NCI-H1417 (cell line): ENCODE measurements around the gene PPP2R1B.
"Not testable (repeated sequence)": the region's sequence is repeated elsewhere in the genome, so short reads cannot be mapped to it uniquely, and the experiment has no call there.

ENCODE experiments used
- DNase-seq, 3 experiments: peaks; one replicate each; lab custom pipeline; 2025; lab: John Stamatoyannopoulos, UW

Gene PPP2R1B

DNA sequence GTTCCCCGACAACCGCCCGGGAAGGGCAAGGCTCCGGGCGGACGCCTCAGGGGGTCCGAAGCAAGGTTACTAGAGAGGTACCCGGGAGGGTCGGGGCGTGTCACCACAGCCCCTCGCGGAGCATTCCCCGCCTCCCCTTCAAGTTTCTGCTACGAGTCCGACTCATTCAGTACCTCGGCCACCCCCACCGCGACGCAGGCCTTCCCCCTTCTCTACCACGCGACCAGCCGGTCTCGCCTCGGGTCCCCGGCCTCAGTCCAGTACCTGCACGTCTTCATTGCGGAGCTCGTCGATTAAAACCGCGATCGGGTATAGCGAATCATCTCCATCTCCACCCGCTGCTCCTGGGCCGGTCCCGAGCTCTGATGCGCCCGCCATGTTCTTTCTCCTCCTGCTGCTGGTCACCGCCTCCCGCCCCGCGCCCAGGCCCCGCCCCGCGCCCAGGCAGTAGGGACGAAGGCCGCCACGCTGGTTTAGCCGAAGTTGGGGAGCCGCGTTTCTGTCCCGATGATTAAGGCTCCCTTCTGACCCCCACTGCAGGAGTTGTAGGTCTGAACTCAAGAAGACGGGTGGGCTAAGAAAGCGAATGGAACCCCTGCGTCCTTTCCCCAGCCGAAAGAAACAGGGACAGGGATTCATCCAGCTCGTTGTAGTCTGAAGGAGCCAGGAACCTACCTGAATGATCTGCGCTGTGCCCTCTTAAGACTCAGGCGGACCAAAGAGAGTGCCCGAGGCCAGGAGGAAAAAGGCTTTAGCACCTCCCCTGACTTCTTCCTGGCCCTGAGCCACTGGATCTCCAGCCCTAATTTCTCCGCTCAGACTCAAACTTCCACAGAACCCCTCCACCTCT lies at the start of gene PPP2R1B:
Gene PPP2R1B (minus strand): TSS at position 406 of the 850 bp plus-strand sequence. CDS start 28 bp downstream, at position 378.
- peak; percentile 74 to 93 (median 91) for DNase-seq

DNA sequence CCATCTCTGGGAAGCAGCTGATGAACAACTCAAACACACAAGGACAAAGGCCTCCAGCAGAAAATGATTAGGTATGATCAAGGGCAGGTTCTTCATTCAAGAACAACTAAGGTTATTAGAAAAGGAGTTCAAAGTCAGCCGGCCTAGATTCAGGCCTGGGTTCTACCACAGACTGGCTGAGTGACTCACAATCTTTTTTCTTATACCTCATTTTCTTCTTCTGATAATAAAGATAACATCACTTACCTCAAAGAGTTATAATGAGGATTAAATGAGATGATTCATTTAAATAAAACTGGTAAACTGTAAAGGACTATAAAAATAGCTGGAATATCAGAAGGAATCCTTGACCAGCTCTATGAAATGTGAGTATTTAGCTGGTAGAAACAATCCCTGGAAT lies 49.3 kb upstream of the PPP2R1B start:
- DNase-seq = no peak

DNA sequence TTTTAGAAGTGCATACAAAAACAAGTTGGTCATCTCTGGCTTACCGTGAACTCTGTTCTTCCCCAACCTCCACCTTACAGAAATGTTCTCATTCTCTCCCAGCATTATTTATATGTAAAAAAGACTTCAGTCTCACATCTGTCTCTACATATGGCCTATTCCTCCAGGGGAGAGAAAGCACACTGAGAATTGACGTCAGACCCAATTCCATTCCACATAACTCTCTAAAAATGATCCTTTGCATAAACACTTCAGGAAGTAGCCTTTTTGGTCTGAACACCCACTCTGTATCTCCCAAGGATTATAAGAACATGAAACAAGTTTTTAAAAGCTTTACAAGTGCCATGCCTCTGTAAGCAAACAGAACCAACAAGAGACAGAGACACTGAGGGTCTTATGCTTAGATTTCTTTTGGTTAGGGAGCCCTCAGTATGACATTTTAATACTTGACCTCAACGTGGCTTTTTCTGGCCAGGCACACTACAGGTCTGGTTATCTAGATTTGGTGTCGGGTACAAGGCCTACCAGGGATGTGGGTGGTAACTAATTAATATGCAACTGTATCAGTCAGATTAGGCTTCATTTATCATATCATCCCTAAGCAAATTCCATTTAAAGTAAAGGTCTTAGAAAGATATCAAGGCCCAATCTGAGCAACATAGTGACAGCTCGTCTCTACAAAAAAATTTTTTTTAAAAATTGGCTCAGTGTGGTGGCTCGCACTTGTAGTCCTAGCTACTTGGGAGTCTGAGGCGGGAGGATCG lies 48.5 kb upstream of the PPP2R1B start:
- no peak for DNase-seq

DNA sequence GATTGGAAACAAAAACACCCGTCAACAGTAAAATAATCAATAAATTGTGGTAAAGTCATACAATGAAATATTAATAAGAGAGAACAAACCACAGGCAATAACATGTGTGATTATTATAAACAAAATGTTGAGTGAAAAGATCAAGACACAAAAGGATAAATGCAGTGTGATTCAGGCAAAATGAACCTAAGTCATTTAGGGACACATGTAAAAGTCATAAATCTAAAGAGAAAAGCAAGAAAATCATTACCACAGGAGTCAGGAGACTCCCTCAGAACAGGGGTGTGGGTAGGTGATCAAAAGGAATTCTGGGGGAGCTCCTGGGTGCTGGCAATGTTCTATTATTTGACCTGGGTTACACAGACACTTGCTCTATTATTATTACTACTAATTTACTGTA lies 47.9 kb upstream of the PPP2R1B start:
- DNase-seq = no peak

DNA sequence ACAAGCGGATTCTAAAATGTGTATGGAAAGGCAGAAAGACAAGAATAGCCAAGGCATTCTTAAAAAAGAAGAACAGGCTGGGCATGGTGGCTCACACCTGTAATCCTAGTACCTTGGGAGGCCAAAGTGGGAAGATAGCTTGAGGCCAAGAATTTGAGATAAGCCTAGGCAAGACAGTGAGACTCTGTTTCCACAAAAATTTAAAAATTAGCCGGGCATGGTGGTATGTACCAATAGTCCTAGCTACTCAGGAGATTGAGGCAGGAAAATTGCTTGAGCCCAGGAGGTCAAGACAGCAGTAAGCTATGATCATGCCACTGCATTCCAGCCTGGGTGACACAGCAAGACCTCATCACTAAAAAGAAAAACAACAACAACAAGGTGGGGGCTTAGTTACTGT lies 46.0 kb upstream of the PPP2R1B start:
- DNase-seq = no peak

DNA sequence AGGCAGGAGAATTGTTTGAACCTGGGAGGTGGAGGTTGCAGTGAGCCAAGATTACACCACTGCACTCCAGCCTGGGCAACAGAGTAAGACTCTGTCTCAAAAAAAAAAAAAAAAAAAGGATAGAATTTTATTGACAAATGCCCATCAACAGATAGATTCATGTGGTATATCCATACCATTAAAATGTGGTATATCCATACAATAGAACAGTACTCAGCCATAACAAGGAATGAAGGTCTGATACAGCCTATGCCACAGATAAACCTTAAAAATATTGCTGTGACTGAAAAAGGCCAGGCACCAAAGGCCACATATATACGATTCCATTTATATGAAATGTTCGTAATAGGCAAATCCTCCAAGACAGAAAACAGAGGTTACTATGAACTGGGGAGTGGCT lies 45.3 kb upstream of the PPP2R1B start:
- DNase-seq = no peak

DNA sequence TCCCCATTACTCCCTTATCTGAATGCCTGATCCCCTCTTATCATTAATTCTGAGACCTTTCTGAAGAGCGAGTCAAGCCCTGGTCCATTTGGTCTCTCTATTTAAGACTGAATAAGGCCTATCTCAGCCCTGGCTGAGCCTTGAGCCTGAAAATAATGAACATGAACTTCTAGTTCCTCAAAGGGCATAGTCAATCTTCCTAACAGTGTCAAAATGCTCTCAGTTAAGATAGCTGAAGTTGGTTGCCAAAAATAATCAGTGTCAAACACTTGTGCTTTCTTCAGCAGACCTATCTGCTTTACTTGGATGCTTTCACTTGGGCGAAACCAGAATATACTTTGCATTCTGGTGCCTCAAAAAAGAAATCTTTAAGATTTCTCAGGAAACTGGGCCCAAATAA lies 42.6 kb upstream of the PPP2R1B start:
- DNase-seq = no peak

DNA sequence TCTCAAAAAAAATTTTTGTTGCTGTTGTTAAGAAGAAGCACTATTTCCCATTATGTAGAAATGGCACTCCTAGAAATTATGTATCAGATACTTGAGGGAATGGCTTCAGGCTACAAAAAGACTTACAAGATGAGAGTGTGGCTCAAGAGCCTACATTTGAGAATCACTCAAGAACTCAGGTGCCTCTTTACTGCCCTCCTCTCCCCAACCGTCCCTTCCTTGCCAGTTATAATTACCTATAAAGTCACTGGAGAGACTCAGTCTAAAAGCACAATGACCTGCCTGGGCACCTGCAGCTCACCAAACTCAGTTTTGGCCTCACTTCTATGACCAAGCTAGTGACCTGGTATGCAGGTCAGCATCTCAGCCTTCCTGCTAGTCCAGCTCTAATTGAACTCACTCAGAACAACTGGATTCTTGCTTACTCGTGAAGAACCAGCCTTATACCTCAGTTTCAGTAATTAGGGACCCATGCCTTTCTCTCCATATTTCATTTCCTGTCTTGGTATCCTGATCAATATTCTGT lies 41.9 kb upstream of the PPP2R1B start:
- no peak for DNase-seq

DNA sequence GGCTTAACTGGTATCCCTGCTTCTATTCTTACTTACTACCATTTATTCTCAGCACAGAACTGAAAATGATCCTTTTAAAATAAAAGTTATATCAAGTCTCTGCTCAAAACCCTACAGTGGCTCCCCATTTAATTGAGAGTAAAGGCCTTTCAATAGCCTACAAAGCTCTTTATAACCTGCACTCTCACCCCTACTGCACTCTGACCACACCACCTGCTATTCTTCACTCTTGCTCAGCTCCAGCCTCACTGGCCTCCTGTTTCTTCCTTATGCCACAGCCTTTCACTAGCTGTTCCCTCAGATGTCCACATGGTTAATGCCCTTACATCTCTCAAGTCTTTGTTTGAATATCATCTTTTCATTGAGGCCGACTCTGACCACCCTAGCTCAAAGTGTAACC lies 40.9 kb upstream of the PPP2R1B start:
- no peak for DNase-seq

DNA sequence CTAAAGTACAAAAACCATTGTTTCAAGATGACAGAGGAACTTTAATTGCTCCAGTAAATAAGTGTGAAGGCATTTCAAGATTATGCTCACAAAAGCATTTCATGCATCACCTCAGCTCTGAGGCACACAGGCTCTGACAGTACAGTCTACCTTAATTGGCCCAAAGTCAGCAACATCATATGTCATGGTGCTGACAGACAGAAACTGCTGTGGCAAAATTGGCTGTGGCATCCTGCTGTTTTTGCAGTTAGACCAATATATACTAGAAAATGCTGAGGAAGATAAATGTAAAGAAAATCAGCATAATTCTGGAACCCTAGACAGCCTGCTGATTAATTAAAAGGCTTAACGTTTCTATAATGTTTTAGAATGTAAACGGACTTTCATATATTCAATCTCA lies 34.9 kb upstream of the PPP2R1B start:
- DNase-seq = peak in 1 of 3 experiments; percentile 52

DNA sequence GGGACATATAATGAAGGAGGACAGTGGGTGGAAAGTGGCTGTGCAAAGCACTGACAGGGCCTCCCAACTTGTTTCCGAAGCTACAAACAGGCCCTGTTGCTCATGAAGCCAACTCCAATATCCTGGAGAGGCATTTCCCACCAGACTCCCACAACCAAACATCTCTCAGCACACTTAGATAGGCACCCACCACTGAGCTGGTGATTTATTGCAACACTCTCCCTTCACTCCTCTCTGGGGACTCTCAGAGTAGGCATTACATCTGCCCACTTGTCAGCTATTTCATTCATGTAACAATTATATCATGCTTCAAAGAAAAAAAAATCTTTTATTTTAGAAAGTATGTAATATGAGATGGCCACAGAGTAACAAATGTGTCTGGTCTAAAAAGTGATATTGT lies 32.1 kb upstream of the PPP2R1B start:
- DNase-seq = peak in 2 of 3 experiments; percentile 48 to 72

DNA sequence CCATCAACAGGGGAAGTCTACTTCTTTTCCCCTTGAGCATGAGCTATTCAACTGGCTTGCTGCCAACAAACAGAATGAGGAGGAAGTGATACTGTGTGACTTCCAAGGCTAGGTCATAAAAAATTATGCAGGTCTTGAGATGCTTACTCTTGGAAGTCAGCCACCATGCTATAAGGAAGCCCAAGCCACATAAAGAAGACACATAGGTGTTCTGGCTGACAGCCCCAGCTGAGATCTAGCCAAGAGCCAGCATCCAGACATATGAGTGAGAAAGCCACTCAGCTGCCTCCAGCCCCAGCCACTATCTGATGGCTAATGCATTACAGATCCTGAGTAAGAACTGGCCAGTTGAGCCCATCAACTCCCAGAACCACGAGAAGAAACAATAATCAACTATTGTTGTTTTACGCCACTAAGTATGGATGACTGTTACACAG lies 31.0 kb upstream of the PPP2R1B start:
- peak in 1 of 3 experiments; percentile 9 for DNase-seq

DNA sequence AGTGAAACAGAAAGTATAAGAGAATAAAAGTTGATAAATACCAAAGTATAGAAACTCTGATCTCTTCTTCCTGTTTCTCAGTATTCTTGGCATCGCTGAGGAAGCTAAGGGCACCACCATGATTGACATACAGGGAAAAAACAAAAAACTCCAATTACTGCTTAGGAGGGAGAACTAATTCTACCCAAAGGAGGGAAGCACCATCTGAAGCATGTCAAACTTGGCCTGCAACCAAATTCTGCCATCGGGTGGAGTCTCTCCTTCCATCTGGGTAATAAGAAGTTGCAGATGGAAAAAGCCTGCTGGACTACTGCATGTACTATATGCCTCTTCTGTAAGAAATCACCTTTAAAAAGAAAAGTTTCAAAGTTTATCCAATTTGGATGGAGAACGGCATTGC lies 30.5 kb upstream of the PPP2R1B start:
- DNase-seq = no peak

DNA sequence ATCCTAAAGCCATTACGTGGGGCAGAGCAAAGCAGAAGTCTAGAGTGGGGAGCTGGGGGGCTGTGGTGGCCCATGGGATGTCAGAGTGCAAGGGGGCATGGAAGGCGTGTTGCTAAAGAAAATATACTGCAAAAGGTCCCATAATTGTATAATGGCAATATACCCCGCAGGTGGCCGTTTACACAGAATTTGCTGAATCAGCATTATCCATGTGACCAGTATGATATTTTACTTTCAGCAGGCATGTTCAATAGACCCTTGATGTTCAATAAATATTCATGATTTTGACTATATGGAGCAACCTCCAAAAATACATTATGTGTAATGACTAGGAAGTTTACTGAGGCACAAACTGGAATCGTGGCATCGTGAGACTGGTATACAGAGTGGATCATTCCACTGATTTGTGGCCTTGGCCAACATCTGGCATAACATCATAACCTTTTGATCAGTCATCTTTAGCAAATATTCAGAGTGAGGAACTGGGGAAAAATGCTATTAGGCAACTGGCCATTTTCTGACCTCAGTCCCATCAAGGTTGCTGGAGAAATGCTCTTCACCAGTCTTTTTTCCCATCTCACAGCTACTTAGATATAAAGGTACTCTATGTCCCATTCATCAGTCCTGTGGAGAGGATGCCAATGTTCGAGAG lies 29.3 kb upstream of the PPP2R1B start:
- no peak for DNase-seq

DNA sequence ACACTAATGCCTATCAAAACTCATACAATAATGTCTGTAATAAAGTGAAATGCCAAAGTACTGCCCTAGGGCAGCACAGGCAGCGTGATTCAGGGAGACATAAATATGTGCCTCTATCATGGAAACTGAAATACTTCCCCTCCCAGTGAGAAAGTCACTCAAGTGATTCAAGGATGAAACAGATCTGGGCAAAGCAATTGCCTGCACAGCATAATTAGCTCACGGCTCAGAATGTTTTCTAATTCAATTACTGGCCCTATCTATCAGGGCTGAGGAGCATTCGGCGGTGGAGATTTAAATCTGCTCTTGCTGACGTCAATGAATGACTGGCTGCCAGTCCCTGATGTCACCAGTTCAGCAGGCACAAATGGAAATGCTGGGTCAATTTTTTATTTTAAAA lies 27.7 kb upstream of the PPP2R1B start:
- DNase-seq = no peak

DNA sequence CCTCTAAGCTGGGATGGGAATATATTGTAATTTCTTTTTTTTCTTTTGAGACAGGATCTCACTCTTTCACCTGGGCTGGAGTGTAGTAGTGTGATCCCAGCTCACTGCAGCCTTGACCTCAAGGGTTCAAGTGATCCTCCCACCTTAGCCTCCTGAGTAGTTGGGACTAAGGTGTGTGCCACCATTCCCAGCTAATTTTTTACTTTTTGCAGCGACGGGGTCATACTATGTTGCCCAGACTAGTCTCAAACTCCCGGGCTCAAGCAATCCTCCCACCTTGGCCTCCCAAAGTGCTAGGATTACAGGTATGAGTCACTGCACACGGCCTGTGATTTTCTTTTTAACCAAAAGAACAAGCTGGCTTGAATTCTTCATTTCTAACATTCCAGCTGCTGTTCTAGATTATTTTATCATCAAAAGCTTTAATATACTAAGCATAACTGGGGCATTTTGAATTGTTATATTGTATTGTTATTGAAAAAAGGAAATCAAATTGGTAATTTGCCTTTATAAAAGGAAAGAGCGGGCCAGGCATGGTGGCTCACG lies 26.8 kb upstream of the PPP2R1B start:
- no peak for DNase-seq

DNA sequence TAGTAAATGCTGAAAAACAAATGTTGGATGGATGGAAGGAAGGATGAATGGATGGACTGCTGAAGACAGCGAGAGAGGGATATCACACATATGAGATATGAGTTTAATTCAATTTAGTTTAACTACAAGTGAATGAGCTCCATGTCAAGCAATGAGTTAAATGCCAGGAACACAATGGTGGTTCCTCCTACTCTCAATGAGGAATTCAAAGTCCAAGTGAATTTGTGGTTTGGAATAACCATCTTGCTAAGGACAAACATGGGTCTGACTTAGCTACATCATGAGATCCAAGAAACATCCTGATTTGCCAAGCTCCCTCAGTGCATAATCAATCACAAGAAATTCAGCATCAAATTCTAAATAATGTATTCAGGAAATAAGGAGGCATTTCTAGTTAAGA lies 26.1 kb upstream of the PPP2R1B start:
- DNase-seq = no peak

DNA sequence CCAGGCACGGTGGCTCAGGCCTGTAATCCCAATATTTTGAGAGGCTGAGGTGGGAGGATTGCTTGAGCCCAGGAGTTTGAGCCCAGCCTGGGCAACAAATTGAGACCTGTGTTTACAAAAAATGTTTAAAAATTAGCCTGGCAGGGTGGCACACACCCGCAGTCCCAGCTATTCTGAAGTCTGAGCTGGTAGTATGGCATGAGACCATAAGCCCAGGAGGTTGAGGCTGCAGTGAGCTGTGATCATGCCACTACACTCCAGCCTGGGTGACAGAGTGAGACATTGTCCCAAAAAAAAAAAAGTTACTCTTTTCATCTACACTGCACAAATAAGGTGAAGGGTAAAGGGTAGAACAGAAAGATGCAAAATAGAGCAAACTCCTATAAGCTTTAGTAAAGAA lies 22.3 kb upstream of the PPP2R1B start:
- DNase-seq = no peak

DNA sequence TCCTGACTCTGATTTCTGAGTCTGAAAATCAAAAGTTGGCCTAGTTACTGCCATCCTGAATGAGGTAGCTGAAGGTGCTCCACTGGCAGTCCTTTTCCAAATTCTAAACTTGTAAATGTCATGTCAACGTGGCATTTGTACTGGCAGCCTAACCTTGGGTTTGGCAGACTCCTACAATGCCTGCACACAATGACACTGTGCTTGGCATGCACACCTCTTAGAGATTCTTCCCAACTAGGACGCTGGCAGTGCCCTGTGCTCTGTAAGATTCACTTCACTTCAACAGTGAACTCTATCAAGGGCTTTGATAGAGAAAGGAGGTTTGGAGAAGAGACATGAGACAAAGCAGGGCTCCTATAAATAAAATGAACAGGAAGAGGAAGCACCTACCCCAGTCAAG lies 21.9 kb upstream of the PPP2R1B start:
- DNase-seq = no peak

DNA sequence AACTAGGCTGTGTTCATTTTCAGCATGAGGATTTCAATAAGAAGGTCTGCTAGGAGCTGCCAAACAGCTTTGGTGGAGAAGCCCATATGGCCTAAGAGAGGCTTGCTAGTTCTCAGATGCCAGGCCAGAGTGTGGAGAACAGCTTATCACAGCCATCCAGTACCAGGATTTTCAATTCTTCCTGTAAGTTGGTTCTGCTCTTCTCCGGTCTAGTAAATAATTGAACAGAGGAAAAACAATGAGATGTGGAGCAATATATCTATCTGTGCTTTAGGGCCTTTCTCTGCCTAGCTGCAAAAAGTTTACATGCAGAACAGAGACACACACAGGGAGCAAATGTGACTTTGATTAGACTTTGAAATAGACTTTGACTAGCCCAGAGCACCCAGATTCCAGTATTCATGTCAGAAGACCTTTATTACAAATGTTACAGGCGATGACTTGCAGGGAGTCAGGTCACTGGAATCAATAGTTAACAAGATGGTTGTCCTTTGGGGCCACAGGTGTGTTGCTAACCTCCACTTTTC lies 19.8 kb upstream of the PPP2R1B start:
- DNase-seq = no peak

DNA sequence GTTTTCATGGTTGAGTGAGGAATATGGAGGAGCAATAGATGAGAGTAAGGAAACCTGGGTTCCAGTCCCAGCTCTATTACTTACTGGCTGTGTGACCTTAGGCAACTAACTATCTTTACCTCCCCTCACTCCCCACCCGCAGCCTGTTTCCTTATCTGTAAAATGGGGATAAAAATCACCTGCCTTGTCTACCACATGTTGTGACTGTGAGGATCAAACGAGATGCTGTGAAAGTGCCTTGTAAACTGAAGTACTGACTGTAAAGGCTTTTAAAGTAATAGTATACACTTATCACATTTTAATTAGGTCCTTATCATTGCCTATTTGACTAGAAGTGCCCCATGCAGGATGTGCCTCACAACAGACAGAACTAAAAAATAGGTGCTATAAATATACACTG lies 18.9 kb upstream of the PPP2R1B start:
- DNase-seq = no peak

DNA sequence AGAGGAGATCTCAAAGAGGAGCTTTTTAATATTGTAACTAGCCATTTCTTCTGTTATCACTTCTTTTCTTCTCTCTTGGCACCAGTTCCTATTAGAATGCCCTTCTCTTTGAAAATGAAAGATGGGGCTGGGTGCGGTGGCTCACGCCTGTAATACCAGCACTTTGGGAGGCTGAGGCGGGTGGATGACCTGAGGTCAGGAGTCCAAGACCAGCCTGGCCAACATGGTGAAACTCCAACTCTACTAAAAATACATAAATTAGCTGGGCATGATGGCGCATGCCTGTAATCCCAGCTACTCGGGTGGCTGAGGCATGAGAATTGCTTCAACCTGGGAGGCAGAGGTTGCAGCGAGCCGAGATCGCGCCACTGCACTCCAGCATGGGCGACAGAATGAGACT lies 18.1 kb upstream of the PPP2R1B start:
- not testable (repeated sequence) for DNase-seq
